D721Med (cell line): Measurements from ENCODE around the gene NPAS2.

ENCODE experiments used
- DNase-seq: peaks from one replicate; pipeline ENCODE4 v3.0.0; 2011; ENCODE audit warnings: low spot score; ENCODE audit not compliant: insufficient read length
- FAIRE-seq: peaks from 2 replicates; lab custom pipeline; 2011; peaks lifted over from hg19 to GRCh38; lab: Jason Lieb, UNC
- TF ChIP-seq, protein P1 (sequence below): IDR thresholded peaks from 2 replicates; pipeline ENCODE4 v1.5.1; 2012; ENCODE audit warnings: mild to moderate bottlenecking, control low read depth; ENCODE audit not compliant: insufficient read depth; ENCODE audit errors: missing control alignments

The NPAS2 gene

DNA sequence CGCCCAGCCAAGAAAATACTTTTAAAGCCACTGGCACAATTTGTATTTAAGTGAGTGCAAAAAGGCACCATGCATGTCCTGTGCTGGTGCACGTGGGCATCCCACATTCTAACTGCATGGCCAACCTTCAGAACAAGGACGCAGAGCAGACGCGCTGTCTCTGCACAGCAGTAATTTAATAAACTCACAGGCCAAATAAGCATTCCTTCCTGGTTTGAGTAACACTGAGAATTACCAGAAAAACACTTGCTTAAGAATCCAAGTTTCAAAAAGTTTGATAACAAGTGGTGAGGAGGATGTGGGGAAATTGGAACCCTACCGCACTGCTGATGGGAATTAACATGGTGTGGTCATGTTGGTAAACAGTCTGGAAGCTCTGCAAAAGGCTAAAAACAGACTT is 220.8 kb downstream of the NPAS2 start:
- FAIRE-seq (no peak), DNase-seq (no peak)
- TF ChIP-seq, protein P1, sequence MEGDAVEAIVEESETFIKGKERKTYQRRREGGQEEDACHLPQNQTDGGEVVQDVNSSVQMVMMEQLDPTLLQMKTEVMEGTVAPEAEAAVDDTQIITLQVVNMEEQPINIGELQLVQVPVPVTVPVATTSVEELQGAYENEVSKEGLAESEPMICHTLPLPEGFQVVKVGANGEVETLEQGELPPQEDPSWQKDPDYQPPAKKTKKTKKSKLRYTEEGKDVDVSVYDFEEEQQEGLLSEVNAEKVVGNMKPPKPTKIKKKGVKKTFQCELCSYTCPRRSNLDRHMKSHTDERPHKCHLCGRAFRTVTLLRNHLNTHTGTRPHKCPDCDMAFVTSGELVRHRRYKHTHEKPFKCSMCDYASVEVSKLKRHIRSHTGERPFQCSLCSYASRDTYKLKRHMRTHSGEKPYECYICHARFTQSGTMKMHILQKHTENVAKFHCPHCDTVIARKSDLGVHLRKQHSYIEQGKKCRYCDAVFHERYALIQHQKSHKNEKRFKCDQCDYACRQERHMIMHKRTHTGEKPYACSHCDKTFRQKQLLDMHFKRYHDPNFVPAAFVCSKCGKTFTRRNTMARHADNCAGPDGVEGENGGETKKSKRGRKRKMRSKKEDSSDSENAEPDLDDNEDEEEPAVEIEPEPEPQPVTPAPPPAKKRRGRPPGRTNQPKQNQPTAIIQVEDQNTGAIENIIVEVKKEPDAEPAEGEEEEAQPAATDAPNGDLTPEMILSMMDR: no peak

DNA sequence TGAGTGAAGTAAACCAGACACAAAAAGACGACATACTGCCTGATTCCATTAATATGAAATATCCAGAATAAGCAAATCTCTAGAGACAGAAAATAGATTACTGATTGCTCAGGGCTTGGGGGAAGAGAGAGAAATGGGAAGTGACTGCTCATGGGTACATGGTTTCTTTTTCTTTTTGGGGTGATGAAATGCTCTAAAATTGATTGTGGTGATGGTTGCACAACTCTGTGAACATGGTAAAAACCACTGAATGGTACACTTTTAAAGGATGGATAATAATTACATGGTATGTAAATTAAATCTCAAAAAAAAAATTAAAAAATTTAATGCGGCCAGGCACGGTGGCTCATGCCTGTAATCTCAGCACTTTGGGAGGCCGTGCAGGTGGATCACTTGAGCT is 221.5 kb downstream of the NPAS2 start:
- no peak for FAIRE-seq
- TF ChIP-seq, protein P1: no peak
- no peak for DNase-seq

DNA sequence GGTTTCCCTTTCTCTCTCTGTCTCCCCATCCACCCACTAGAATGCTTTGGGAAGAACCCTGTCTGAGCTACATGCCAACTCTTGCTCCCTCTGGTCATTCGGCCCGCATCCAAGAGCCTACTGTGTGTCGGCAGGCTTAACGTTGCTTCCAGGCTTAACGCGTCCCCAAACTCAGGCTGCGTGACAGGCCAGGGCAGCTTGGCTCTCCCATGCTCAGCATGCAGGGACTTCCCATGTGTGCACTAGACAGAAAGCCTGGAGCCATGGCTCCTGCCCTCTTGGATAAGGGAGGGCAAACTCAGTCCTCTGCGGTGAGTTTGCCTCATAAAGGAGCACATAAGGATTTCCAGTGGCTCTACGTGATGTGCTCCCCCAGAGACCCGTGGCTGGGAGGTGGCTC is 225.4 kb downstream of the NPAS2 start:
- no peak for DNase-seq
- no peak for FAIRE-seq
- TF ChIP-seq, protein P1: no peak
